ENCODE data around the gene ADGRE2.
"Not testable (repeated sequence)": the region's sequence is repeated elsewhere in the genome, so short reads cannot be mapped to it uniquely, and the experiment has no call there.

Gene ADGRE2

GRCh38 chr19:14767466-14767971 is 10.8 kb downstream of the ADGRE2 start:
- no peak overlapping the region for H3K4me2 ChIP-seq (ENCODE audit: low read length)
- no peaks in the 10 kb centered on the region for H3K4me1 ChIP-seq
- no peak overlapping the region for H2AFZ ChIP-seq
- no peaks in the 10 kb centered on the region for H3K36me3 ChIP-seq (ENCODE audit: control insufficient read depth, insufficient read depth, low read length)
- no peak for TF ChIP-seq CTCF (IDR thresholded peaks at IDR 0.05)
- no peak overlapping the region for H3K27ac ChIP-seq
- H3K9ac ChIP-seq: no peak overlapping the region
- no peaks in the 10 kb centered on the region for H3K79me2 ChIP-seq
- H3K4me3 ChIP-seq (ENCODE audit: low read depth, low read length): no peak overlapping the region
- H3K9me3 ChIP-seq (ENCODE audit: control insufficient read depth, low read length): no peaks in the 10 kb centered on the region
- no peaks in the 10 kb centered on the region for H3K27me3 ChIP-seq (ENCODE audit: control insufficient read depth, insufficient read depth, low read length)

- H3K9me3 ChIP-seq (ENCODE audit: control insufficient read depth, low read length); H3K9ac ChIP-seq; H3K36me3 ChIP-seq (ENCODE audit: control insufficient read depth, insufficient read depth, low read length); H3K27me3 ChIP-seq (ENCODE audit: control insufficient read depth, insufficient read depth, low read length); H3K4me2 ChIP-seq (ENCODE audit: low read length); H2AFZ ChIP-seq; H3K4me3 ChIP-seq (ENCODE audit: low read depth, low read length); H3K4me1 ChIP-seq; H3K27ac ChIP-seq; H3K79me2 ChIP-seq: not testable (repeated sequence)
These were observed 12.5 kb downstream of the ADGRE2 start for GRCh38 chr19:14765841-14766240.

- H3K4me3 ChIP-seq (ENCODE audit: low read depth, low read length); H3K27ac ChIP-seq; H3K4me2 ChIP-seq (ENCODE audit: low read length); H3K36me3 ChIP-seq (ENCODE audit: control insufficient read depth, insufficient read depth, low read length); H3K9ac ChIP-seq; H3K4me1 ChIP-seq; H2AFZ ChIP-seq; H3K79me2 ChIP-seq; H3K9me3 ChIP-seq (ENCODE audit: control insufficient read depth, low read length); H3K27me3 ChIP-seq (ENCODE audit: control insufficient read depth, insufficient read depth, low read length): not testable (repeated sequence)
These were observed 13.0 kb downstream of the ADGRE2 start for GRCh38 chr19:14765403-14765802.

GRCh38 chr19:14764401-14764800 is 14.0 kb downstream of the ADGRE2 start:
- no peak overlapping the region for H3K4me3 ChIP-seq (ENCODE audit: low read depth, low read length)
- no peak overlapping the region for H2AFZ ChIP-seq
- H3K27me3 ChIP-seq (ENCODE audit: control insufficient read depth, insufficient read depth, low read length): no peaks in the 10 kb centered on the region
- no peak for TF ChIP-seq CTCF (IDR thresholded peaks at IDR 0.05)
- no peaks in the 10 kb centered on the region for H3K9me3 ChIP-seq (ENCODE audit: control insufficient read depth, low read length)
- no peaks in the 10 kb centered on the region for H3K36me3 ChIP-seq (ENCODE audit: control insufficient read depth, insufficient read depth, low read length)
- H3K79me2 ChIP-seq: no peaks in the 10 kb centered on the region
- no peak overlapping the region for H3K4me2 ChIP-seq (ENCODE audit: low read length)
- H3K27ac ChIP-seq: no peak overlapping the region
- no peak overlapping the region for H3K9ac ChIP-seq
- H3K4me1 ChIP-seq: no peaks in the 10 kb centered on the region

GRCh38 chr19:14763497-14764145 is 14.7 kb downstream of the ADGRE2 start:
- Histone ChIP-seq H3K4me3 (ENCODE audit: low read depth, low read length) (no peak overlapping the region), H3K4me2 (ENCODE audit: low read length) (no peak overlapping the region), H3K27me3 (ENCODE audit: control insufficient read depth, insufficient read depth, low read length) (no peaks in the 10 kb centered on the region), H3K9me3 (ENCODE audit: control insufficient read depth, low read length) (no peaks in the 10 kb centered on the region), H2AFZ (no peak overlapping the region), H3K79me2 (no peaks in the 10 kb centered on the region), H3K9ac (no peak overlapping the region), H3K27ac (no peak overlapping the region), H3K36me3 (ENCODE audit: control insufficient read depth, insufficient read depth, low read length) (no peaks in the 10 kb centered on the region), H3K4me1 (no peaks in the 10 kb centered on the region)
- TF ChIP-seq CTCF (IDR thresholded peaks at IDR 0.05): no peak

GRCh38 chr19:14762111-14762510 is 16.2 kb downstream of the ADGRE2 start:
- no peak overlapping the region for H2AFZ ChIP-seq
- H3K36me3 ChIP-seq (ENCODE audit: control insufficient read depth, insufficient read depth, low read length): no peaks in the 10 kb centered on the region
- no peak for TF ChIP-seq CTCF (IDR thresholded peaks at IDR 0.05)

More at GRCh38 chr19:14762111-14762510, 16.2 kb downstream of the ADGRE2 start:
- Histone ChIP-seq H3K4me1 (no peaks in the 10 kb centered on the region), H3K9ac (no peak overlapping the region), H3K27ac (no peak overlapping the region), H3K9me3 (ENCODE audit: control insufficient read depth, low read length) (no peaks in the 10 kb centered on the region), H3K79me2 (no peaks in the 10 kb centered on the region), H3K4me2 (ENCODE audit: low read length) (no peak overlapping the region), H3K4me3 (ENCODE audit: low read depth, low read length) (no peak overlapping the region), H3K27me3 (ENCODE audit: control insufficient read depth, insufficient read depth, low read length) (no peaks in the 10 kb centered on the region)
